Measurements from ENCODE around the gene PLXDC2.

DNA sequence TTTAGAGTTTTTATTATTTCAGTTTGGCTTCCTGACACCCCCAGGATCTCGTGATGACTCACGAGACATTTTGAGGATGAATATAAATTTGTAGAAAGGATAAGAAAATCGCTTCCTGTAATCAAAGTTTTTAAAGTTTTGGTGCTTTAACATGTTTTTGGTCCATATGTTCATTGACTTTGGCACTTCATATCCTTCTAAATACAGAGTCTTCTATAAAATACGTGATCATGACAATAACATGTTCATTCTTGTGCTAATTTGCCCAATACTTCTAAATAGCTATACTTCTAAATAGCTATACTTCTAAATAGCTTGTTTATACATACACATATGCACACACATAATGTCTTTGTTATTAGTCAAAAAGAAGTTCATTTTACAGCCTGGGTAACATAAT, 341.9 kb downstream of the PLXDC2 start:
- TF ChIP-seq POLR2AphosphoS5 (IDR thresholded peaks at IDR 0.05; ENCODE audit: low read depth, low read length), result no peak
- no peak for TF ChIP-seq POLR2A (IDR thresholded peaks at IDR 0.05; ENCODE audit: low read depth, low read length)
- no peak for TF ChIP-seq TAF1 (IDR thresholded peaks at IDR 0.05; ENCODE audit: borderline replicate concordance, low read depth, low read length)

All from GM12892 (cell line).